GM21825 (cell line): ENCODE data around the gene CTBP2.
"Not testable (repeated sequence)": the region's sequence is repeated elsewhere in the genome, so short reads cannot be mapped to it uniquely, and the experiment has no call there.

ENCODE experiments used
- ATAC-seq: cut with Tn5 transposase; IDR thresholded peaks from one replicate; pipeline ENCODE4 v1.9.1; 2021; ENCODE audit warnings: mild to moderate bottlenecking, moderate library complexity; ENCODE audit not compliant: unreplicated experiment

CTBP2 gene

DNA sequence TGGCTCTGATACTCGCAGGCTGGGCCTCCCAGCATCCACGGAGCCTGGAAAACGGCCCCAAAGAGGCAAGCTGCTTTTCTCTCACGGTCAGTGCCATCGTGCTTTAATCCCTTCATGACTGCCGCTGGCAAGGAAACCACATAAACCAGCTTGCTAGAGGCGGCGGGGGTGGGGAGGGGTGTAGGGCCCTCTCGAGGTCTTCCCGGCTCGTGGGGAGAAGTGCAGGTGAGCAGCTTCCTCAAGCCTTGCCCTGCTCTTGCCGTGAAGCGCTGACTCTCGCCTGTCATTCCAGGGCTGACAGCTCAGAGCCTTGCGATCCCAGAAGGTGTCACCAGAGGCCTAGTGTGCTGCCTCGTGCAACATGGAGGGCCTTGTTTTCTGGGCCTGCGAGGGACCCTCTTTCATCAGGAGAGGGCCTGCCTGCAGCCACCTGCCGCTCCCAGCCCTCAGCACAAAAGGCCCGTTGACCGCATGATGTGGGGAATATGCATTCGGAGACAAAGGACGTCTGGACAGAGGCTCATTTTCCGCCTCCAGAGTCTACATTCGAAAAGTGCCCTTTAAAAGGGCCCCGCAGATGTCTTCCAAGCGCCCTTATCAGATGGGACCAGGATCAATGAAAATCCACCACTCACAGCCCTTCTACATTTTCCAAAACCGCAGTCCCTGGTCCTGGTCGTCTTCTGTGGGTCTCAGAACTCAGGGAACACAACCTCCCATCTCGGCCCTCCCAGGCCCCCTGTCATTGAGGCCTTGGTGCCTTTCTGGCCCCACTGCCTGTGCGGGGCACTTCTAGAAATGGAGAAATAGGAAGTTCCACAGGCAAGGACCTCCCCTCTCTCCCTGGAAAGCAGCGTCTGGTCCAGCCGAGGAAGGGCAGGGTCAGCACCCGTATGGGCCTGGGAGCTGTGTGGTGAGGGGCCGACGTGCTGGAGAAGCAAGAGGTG is 159.7 kb downstream of the CTBP2 start:
- ATAC-seq = no peak

DNA sequence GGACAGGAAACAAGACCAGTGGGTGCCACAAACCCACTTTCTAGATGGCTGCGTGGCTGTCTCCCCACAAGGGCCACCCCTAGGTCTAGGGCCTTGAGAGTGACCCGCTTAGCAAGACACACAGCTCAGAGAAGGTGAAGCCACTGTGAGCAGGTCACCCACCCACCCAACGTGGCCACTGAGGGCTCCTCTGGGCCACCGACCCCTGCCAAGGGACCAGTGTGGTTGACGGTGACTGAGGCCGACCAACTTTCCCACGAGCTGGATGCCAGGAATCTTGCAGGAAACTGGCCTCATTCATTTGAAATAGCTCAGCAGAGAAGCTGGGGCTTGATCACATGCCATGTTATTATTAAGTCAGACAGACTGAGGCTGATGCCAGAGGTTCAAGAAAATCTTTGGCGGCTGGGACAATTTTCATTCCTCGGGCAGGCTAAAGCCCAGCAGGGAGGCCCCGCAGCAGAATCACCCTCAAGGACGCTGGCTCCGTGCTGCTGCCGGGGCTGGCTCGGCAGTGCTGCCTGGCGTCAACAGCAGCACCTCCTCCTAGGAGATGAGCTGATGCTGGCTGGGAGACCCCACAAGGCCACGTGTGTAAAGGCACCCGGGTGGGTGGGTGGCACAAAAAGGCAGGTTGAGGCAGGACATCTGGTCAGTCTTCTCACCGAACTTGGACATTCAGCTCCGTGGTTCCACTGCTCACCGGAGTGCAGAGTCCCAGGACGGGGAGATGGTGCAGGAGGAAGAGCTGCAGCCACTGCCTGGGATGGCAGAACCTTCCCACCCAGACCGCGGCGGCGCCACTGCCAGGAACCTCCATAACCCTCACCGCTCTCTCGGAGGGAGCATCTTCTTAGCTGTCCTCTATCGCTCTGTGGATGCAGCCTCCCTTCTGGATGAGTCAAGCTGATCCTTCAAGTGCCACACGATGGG is 160.7 kb downstream of the CTBP2 start:
- ATAC-seq = no peak

DNA sequence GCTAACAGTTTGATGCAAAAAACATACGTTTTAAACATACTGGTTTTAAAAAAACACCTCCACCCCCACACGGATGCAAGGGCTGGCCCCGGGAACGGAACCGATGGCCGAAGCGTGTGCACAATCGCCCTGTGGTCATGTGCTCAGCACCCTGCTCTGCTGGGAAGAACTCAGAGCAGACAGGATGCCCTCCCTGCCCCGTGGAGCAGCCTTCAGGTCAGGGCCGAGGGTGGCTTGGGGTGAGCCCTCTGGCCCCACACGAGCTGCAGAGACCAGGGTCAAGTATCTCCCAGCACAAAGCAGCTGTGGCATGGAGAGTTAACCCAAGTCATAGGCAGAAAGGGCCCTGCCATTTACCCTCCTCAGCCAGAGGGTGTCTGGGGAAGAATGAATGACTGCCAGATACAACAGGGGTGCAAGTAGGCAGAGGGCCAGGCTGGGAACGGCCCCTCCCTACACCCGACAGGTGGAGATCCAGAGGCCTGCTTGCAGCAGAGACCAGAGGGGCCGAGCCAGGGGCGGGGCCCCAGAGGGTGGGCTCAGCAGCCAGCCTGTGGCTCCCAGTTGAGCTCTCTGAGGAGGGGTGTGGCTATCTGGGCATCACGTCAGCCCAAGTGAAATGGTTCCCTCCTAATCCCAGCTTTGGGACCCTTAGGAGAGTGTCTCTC is 161.6 kb downstream of the CTBP2 start:
- no peak for ATAC-seq

DNA sequence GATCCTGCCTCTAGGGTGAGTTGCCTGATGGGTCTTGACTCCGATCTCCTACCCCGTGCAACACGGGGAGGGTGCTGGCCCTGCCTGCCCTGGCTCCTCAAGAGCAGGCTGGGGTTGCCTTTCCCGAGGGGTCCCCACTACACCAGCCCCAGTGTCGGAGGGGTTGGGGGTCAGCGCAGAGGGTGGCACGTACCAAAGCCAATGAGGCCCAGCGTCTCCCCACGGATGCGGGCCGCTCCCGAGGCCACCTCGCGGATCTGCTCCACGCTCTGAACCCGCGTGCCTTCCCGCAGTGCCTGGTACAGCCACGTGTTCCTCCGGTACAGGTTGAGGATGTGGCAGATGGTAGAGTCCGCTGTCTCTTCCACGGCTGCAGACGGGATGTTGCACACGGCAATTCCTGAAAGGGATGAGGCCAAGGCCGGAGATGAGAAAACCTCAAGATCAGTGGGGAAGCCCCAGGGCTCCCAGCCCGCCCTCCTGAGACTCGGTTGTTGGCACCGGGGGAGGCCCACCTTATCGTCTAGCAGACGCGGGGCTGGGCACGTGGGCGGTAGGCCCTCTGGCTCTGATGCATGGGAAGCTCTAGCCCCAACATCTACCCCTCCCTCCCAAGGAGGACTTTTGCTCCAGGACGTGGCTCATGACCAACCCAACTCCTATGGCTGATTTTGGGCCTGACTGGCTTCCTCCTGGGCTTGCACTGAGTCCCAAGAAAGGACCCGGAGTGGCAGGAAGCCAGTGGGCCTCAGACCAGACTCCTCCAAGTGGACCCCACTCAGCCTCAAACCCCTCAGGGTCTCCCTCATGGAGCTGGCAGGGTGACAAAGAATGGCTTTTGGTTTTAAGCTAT is 162.4 kb downstream of the CTBP2 start:
- ATAC-seq = no peak

DNA sequence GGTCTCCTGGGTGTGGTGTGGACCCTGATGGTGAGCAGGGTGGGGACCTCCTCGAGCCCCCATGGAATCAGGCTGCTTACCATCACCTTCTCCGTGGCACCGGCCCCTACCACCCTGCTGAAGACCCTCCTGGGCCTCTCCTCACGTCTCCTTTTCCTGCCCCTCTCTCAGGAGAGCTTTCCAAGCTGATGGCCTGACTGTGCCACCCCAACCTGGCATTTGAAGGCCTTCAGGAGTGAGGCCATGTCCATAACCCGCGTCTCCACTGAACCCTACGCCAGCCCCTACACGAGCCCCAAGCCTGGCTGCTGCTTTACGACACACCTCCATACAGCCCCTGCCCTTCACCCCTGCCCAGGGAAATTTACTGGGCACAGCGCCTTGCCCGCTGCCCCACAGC is 163.1 kb downstream of the CTBP2 start:
- no peak for ATAC-seq

DNA sequence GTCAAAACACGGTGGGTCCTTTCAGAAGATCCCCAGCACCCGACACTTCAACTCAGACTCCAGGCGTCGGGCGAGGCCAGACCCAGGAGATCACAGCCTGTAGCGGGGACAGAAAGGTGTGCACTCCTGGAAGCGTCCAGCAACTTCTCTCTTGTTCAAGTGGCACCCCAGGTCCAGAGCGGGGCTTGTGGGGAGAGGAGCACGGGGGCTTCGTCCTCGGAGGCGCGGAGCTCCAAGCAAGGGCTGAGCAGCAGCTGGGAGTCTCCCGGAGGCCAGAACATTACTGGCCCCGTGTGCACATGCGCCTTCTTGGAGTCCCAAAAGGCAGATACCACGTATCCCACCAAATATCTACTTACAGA is 163.5 kb downstream of the CTBP2 start:
- ATAC-seq = no peak

DNA sequence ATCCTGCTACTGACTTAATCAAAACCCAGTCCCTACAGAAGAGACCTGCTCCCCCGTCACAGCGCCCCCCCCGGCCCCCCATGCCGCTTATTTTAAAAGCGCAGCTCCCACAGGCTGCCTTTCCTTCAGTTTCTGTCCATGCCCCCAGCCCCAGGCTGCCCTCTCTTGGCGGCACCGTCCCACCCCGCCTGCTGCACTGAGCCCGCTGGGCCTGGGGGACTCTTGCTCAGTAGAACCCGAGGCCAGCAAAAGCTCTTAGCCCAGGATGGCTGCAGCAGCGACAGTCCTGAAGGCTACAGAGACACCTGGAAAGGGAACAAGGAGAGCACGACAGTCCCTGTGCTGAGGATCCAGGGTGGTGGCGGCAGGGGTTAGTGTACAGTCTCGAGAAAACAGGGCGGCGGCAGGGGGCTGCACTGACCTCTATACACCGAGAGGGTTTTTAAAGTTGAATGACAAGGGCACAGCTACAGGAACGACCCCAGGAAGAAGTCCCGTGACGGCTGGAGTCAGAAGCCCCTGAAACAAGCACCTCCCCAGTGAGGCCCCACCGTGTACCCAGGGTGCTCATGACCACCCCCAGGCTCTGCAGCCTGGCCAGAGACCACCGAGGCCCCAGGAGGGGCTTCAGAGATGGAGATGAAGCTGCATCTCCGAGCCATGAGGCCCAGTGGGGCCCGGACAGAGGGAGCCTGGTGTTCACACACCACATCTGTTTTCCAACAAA is 164.1 kb downstream of the CTBP2 start:
- no peak for ATAC-seq

DNA sequence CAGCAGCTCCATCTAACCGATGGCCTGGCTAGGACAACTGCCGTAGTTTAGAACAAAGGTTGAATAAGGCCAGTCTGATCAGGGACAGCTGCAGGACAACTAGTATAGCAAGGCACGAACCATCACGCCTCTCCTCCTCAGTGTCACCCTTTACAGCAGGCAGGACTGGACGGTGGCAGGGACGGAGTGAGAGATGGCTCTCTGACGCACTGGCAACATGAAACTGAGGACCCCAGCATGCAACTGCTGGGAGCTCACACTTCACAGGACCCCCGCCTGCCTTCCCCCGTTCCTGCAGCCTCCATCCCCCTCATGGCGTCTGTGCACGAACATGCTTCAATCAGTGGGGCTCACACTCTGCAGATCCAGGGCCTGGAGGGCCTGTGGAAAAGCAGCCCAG is 164.8 kb downstream of the CTBP2 start:
- ATAC-seq = no peak

DNA sequence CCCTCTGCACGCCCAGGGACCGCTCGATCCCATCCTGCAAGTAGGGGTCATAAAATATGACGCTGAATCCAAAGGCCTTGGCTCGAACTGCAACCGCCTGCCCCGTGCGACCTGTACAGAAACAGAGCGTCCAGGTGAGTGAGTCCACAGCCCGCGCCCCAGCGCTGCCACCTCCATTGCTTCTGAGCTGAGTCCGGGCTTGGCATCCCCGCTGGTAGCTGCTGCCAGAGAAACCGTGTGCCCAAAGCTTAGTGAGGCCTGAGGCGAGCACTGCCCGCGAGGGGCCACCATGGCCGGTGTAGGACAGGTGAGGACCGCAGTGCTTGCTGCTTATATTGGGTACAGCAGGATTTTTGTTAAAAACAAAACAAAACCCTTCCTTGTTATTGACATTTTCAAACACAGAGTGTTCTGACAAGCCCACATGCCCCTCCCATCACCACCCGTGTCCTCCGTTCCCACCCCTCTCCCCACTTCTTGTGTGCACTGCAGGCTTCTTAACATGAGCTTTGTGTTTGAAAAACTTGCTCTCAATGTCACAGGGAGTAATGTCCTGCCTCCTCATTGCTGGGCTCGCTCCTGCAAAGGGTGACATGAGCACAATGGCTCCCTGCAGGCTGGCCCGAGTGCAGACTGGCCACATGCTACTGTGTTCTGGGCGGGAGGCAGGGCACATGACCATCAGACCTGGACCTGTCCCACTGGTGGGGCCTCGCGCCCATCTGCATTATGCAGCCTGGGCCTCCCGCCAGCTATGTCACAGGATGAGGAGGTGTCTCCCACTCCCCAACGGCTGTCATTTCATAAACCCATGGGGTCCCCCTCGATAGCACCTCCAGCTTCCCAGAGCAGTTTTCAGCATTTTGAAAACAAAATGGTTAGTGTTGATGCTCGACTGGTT is 165.5 kb downstream of the CTBP2 start:
- no peak for ATAC-seq

DNA sequence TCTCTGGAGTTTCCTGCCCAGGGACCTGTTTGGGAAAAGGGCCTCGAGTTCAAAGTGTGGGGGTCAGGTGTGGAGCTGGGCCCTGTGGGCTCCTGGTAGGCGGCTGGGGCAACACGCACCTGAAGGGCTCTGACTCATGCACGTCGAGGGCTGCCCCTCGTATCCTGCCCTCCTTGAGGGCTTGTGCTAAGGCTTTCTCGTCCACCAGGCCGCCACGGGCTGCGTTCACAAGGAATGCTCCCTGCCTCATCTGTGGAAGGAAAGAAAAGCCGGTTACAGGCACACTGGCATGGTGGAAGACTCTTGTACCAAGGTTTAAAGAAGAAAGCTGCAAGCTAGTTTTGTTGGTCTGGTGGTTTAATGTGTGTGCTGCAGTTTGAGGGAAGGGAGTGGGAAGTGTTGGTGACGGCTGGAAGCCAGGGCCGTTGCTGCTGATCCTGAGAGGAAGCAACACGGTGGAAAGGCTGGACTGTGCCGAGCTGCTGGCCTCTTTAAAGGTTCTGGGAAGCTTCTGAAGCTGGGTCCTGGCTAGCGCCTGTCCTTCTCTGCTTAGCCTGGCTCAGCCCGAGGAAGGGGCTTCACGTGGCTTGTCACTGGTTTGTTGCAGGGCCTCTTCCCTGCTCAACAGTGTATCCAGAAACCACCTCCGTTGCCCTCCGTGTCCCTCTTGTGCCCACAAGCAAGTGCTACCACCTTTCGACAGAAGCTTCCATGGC is 166.5 kb downstream of the CTBP2 start:
- ATAC-seq = no peak

DNA sequence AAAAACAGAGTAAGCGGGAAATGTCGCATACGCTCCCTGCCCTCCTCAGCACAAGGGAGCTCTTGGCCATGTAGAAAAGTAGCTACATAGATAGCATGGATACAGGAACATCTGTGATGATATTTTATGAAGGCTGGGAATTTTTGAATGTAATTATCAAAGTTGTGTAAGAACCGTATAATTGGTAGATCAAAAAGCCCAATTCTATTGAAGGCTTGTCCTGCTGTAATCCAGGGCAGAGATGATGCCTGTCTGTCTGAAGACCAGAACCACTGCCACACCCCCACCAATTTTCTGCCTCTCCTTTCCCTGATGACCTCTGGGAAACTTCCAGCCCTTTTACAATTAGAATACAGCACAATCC is 167.0 kb downstream of the CTBP2 start:
- no peak for ATAC-seq

DNA sequence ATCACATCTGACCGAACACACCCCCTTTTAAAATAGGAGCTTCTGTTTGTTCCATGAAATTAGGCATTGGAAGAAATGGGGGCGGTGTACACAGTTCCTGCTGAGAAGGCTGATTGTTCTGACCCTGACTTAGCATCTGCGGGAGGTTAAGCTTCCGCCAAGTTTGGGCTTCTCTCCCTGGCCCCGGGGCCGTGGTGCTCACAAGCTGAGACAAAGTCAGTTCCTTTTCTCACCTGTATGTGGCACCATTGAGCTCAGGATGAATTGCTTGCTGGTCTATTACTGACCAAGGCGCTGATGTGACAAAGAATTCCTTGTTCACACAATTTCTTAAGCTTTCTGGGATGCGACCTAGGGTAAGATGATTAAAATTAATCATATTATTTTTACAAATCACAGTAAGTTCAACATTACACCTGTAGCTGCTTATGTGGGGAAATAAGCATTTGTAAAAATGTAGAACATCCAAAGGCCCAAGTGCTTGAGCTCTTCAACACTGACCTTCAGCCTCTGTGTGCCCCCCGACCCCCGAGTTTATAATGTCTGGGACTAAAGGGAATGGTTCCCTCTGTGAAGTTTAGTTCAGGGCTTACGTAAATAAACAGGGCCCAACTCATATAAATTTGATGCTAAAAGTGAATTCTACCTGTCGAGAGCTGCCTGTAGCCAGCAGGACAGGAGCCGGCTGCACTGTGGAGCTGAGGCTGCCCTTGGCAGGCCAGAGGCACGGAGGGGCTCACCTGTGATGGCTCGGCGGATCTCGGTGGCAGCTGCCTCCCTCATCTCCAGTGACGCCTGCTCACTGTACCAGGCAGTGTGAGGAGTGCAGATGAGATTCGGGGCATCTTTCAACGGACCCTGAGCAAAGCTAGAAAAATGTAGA is 167.7 kb downstream of the CTBP2 start:
- ATAC-seq = no peak

DNA sequence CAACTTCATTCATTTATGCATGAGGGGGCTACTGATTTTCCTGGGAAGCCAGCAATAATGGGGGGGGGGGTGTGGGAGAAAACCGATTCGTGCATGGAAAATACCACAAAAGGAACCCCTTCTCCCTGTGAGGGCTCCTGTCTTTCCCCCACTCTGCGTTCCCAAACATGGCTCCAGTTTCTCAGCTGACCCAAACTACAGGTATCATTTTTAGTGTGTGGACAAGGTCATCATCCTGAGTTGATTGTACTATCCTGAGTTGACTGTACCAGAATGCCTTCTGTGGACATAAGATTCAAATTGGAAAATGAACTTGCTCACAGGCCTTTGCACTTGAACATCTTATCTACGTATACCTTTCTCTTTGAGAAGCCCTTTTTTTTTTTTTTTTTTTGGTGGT is 168.5 kb downstream of the CTBP2 start:
- no peak for ATAC-seq

DNA sequence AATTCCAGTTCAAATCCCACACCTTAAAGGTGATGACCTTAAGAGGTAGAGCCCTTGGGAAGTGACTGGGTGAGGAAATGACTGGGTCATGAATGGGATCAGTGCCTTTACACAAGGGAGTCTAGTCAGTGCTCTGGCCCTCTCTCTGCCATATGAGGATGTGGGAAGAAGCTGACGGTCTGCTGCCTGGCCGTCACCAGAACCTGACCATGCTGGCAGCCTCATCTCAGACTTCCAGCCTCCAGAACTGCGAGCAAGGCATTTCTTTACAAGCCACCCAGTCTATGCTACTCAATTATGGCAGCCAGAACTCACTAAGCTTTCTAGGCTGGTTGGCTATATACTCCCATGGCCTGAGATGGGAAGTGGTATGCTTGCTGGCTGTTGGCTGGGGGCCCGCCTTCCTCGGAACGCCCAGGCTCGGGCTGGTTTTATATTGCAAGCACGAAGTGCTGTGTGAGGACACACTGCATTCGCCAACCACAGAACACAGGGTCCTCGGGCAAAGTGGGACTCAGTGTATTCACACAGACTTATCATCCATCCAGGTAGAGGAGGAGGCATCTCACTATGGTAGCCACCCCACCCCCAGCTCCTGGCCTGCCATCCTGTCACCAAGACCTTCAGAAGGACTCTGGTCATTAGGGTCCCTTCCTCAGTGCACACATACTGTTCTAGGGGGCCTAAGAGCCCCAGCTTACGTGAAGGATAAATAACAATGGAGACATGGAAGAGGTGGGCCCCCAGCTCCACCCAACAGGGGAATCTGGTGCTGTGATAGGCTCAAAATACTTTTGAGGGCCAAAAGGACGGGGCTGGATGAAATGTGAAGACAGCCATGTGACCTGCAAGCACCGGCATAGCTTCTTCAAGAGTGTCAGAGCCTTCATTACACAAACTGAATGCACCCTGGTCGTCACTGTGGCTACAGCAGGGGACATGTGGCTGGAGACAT is 169.4 kb downstream of the CTBP2 start:
- no peak for ATAC-seq

DNA sequence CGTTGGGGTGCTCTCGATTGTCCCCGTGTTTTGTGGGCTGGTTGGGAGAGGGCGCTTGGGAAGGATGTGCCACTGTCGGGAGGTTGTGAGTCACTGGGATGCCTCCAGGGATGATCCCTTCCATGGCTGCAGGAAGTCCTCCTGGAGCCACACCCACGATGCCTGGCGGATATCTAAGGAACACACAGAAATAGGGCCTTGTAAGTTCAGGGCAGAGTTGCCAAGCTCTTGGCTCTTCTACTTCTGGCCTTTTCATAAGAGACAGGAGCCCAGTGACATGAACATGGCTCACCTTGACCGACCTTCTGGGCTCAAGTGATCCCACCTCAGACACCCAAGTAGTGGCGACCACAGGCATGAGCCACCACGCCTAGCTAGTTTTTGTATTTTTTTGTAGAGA is 170.8 kb downstream of the CTBP2 start:
- ATAC-seq = no peak

DNA sequence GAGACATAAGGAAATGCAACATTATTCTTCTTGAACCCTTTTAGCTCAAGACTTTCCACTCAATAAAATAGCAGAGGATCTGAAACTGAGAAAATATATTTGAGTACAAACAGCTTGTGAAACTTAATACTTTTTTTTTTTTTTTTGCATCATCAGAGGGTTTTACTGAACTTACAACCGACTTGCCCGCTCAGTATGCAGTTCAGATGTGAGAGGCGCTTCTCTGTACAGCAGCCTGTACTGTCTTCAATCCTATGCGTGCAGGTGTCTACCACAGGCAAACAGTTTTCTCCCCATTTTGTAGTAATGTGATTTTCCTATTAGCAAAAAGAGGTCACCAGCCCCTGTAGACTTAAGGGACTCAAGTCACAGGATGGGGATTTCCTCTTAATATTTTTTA is 171.6 kb downstream of the CTBP2 start:
- ATAC-seq = not testable (repeated sequence)
